Liver (tissue), 3 donors: ENCODE results near the gene BCAP31.

Source experiments
- HNF4A ChIP-seq, 2 donors: conservative IDR thresholded peaks; 2 replicates each; pipeline ENCODE4 v1.6.1; 2016; ENCODE audit warnings: antibody characterized with exemption in 2 of 2, mild to moderate bottlenecking in 2 of 2
- JUND ChIP-seq, 2 donors: IDR thresholded peaks; 2 replicates each; pipeline ENCODE4 v1.6.1; 2016; ENCODE audit warnings: antibody characterized with exemption in 2 of 2
- RAD21 ChIP-seq, 2 donors: IDR thresholded peaks; 2 replicates each; pipeline ENCODE4 v1.6.1; 2016; ENCODE audit warnings: antibody characterized with exemption in 2 of 2, mild to moderate bottlenecking in 2 of 2
- TAF1 ChIP-seq: conservative IDR thresholded peaks from 2 replicates; pipeline ENCODE4 v1.6.1; 2016; ENCODE audit warnings: antibody characterized with exemption, mild to moderate bottlenecking
- TF ChIP-seq, protein P1 (sequence below): IDR thresholded peaks from 2 replicates; pipeline ENCODE4 v1.6.1; 2016; ENCODE audit warnings: antibody characterized with exemption
- TF ChIP-seq, protein P2 (sequence below): fragments of 150-350 bp; IDR thresholded peaks from 2 replicates; pipeline ENCODE4 v1.5.1; 2017; ENCODE audit warnings: improper control_type of control experiment, low read depth, low read length; ENCODE audit not compliant: missing input control
- TF ChIP-seq, protein P3 (sequence below): IDR thresholded peaks from 2 replicates; pipeline ENCODE4 v1.6.1; 2016; ENCODE audit warnings: antibody characterized with exemption
- TF ChIP-seq, protein P4 (sequence below): IDR thresholded peaks from 2 replicates; pipeline ENCODE4 v1.6.1; 2016; ENCODE audit warnings: antibody characterized with exemption
- donor health status: healthy.
- donor health status: healthy.

DNA sequence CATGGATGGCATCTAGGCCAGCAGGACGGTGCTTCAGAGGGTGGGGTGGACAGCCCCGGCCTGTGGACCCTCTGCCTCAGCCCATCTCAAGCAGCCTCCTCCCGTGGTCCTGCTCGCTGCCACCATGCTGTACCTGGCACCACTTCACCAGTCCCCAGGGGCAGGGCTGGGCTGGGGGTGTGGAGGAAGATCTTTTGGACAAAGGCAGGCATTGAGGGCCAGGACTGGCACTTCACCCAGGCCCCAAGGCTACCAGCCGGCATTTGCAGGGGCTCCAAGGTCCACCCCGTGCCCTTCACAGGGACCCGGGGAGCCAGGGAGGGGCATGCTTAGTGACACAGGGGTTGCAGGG, 40.6 kb upstream of the BCAP31 start:
- TF ChIP-seq, protein P1, sequence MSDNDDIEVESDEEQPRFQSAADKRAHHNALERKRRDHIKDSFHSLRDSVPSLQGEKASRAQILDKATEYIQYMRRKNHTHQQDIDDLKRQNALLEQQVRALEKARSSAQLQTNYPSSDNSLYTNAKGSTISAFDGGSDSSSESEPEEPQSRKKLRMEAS: no peak
- TF ChIP-seq HNF4A (conservative IDR thresholded peaks at IDR 0.05) (no peak), TAF1 (no peak), JUND (IDR thresholded peaks at IDR 0.05) (no peak), RAD21 (IDR thresholded peaks at IDR 0.05) (no peak)
- TF ChIP-seq, protein P2, sequence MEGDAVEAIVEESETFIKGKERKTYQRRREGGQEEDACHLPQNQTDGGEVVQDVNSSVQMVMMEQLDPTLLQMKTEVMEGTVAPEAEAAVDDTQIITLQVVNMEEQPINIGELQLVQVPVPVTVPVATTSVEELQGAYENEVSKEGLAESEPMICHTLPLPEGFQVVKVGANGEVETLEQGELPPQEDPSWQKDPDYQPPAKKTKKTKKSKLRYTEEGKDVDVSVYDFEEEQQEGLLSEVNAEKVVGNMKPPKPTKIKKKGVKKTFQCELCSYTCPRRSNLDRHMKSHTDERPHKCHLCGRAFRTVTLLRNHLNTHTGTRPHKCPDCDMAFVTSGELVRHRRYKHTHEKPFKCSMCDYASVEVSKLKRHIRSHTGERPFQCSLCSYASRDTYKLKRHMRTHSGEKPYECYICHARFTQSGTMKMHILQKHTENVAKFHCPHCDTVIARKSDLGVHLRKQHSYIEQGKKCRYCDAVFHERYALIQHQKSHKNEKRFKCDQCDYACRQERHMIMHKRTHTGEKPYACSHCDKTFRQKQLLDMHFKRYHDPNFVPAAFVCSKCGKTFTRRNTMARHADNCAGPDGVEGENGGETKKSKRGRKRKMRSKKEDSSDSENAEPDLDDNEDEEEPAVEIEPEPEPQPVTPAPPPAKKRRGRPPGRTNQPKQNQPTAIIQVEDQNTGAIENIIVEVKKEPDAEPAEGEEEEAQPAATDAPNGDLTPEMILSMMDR: no peak
- TF ChIP-seq, protein P3, sequence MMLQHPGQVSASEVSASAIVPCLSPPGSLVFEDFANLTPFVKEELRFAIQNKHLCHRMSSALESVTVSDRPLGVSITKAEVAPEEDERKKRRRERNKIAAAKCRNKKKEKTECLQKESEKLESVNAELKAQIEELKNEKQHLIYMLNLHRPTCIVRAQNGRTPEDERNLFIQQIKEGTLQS: no peak
- TF ChIP-seq, protein P4, sequence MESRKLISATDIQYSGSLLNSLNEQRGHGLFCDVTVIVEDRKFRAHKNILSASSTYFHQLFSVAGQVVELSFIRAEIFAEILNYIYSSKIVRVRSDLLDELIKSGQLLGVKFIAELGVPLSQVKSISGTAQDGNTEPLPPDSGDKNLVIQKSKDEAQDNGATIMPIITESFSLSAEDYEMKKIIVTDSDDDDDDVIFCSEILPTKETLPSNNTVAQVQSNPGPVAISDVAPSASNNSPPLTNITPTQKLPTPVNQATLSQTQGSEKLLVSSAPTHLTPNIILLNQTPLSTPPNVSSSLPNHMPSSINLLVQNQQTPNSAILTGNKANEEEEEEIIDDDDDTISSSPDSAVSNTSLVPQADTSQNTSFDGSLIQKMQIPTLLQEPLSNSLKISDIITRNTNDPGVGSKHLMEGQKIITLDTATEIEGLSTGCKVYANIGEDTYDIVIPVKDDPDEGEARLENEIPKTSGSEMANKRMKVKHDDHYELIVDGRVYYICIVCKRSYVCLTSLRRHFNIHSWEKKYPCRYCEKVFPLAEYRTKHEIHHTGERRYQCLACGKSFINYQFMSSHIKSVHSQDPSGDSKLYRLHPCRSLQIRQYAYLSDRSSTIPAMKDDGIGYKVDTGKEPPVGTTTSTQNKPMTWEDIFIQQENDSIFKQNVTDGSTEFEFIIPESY: no peak
